Gastroesophageal sphincter (tissue), 4 donors: ENCODE results near the gene RTN4RL1. TPM values are rescaled to one million over a fixed set of nuclear protein-coding genes. Genes with fewer than 3 reads are reported as not detected.

Experiments used
- ATAC-seq: fragments of 150-250 bp; one replicate; pipeline ENCODE4 v1.9.1; 2016; ENCODE audit warnings: mild to moderate bottlenecking, moderate library complexity
- H3K27ac ChIP-seq, 4 donors: fragments of 200-600 bp; sonication (generic) in 3 of 4; 1 replicate in 3 of 4; 2 replicates in 1 of 4; pipeline ENCODE4 v1.5.1; 2016 to 2019
- H3K27me3 ChIP-seq: fragments of 200-600 bp; sonication (generic); one replicate; pipeline ENCODE4 v1.5.1; 2019
- H3K36me3 ChIP-seq, 2 donors: fragments of 200-600 bp; sonication (generic); one replicate each; pipeline ENCODE4 v1.5.1; 2019; ENCODE audit warnings: control low read depth in 1 of 2
- H3K4me1 ChIP-seq, 3 donors: fragments of 200-600 bp; sonication (generic); 1 replicate in 2 of 3; 2 replicates in 1 of 3; pipeline ENCODE4 v1.5.1; 2016 to 2019; ENCODE audit warnings: control low read depth in 2 of 3
- H3K4me3 ChIP-seq, 2 donors: fragments of 200-600 bp; sonication (generic); one replicate each; pipeline ENCODE4 v1.5.1; 2019; ENCODE audit warnings: mild to moderate bottlenecking in 1 of 2, moderate library complexity in 1 of 2
- H3K9me3 ChIP-seq, 3 donors: fragments of 200-600 bp; sonication (generic); one replicate each; pipeline ENCODE4 v1.5.1; 2017 to 2019; ENCODE audit warnings: control low read depth in 2 of 3
- CTCF ChIP-seq, 4 experiments: fragments of 200-600 bp in 2 of 4; fragments of 450-650 bp in 2 of 4; sonication (generic) in 1 of 4; IDR thresholded peaks; one replicate each; pipeline ENCODE4 v1.5.1; 2017 to 2019; ENCODE audit warnings: antibody characterized with exemption in 4 of 4, mild to moderate bottlenecking in 2 of 4, moderate library complexity in 2 of 4
- EP300 ChIP-seq: sonication (generic); formaldehyde crosslinking; IDR thresholded peaks from one replicate; pipeline ENCODE4 v1.6.1; 2017; ENCODE audit warnings: antibody characterized with exemption, mild to moderate bottlenecking
- POLR2A ChIP-seq, 2 donors: fragments of 450-650 bp; IDR thresholded peaks; one replicate each; pipeline ENCODE4 v1.6.1; 2017; ENCODE audit warnings: antibody characterized with exemption in 2 of 2, mild to moderate bottlenecking in 2 of 2, moderate library complexity in 1 of 2
- POLR2AphosphoS5 ChIP-seq: sonication (generic); formaldehyde crosslinking; IDR thresholded peaks from one replicate; pipeline ENCODE4 v1.6.1; 2017; ENCODE audit warnings: antibody characterized with exemption
- WGBS, 2 donors: methylation state at CpG; one replicate each; pipeline ENCODE4 v1.1.5; 2018; ENCODE audit warnings: low coverage in 1 of 2; 5-methylcytosine and 5-hydroxymethylcytosine counted together
- total RNA-seq, 4 donors: library from RNA; depleted of rRNA; stranded (reverse); fragments of >200 nt; gene quantifications; one replicate each; pipeline ENCODE4 v1.1.0, GENCODE V29; 2016

RTN4RL1 gene
- total RNA-seq, 4 donors from 2014 or later, result 0.58 to 0.81 (median 0.72) TPM; not detected in 1

- H3K9me3 ChIP-seq, result no peaks in the 10 kb centered on the region
- H3K4me1 ChIP-seq, result peaks cover 2 to 99% (median 71%) of the 10 kb centered on the region in 3 donors
- whole genome bisulfite sequencing, 2 donors, result 50% methylated on average over 1 to 4 of the region's 5 CpGs
- no peak for ATAC-seq
- TF ChIP-seq POLR2A (IDR thresholded peaks at IDR 0.05) (no peak), POLR2AphosphoS5 (no peak), CTCF (IDR thresholded peaks at IDR 0.05) (no peak), EP300 (no peak)
- H3K36me3 ChIP-seq, result peaks cover 0 to 94% of the 10 kb centered on the region in 2 donors
- H3K27me3 ChIP-seq, result peaks cover 4% of the 10 kb centered on the region
- H3K4me3 ChIP-seq, result no peak overlapping the region
- peak overlapping the region; percentile 56 to 95 (median 89) for H3K27ac ChIP-seq
Measured at GRCh38 chr17:2064147-2064489, 39.0 kb upstream of the RTN4RL1 start.

GRCh38 chr17:2063261-2064146 lies 38.4 kb upstream of the RTN4RL1 start:
- Histone ChIP-seq H3K4me1 (peaks cover 2 to 100% (median 70%) of the 10 kb centered on the region in 3 donors), H3K36me3 (peaks cover 0 to 89% of the 10 kb centered on the region in 2 donors), H3K9me3 (no peaks in the 10 kb centered on the region), H3K4me3 (no peak overlapping the region), H3K27ac (peak overlapping the region; percentile 56 to 95 (median 89)), H3K27me3 (peaks cover 10% of the 10 kb centered on the region)
- no peak for ATAC-seq
- TF ChIP-seq POLR2AphosphoS5, result peak; percentile 44
- TF ChIP-seq CTCF (IDR thresholded peaks at IDR 0.05), result no peak
- TF ChIP-seq POLR2A (IDR thresholded peaks at IDR 0.05), result no peak
- whole genome bisulfite sequencing, 2 donors, result 9 to 40% methylated on average over 4 to 14 of the region's 16 CpGs

- Histone ChIP-seq H3K27me3 (peaks cover 17% of the 10 kb centered on the region), H3K4me3 (no peak overlapping the region), H3K9me3 (no peaks in the 10 kb centered on the region), H3K4me1 (peaks cover 2 to 100% (median 62%) of the 10 kb centered on the region in 3 donors), H3K27ac (peak overlapping the region; percentile 56 to 95 (median 89)), H3K36me3 (peaks cover 0 to 89% of the 10 kb centered on the region in 2 donors)
- WGBS, 2 donors, result 0 to 17% methylated on average over 3 to 7 of the region's 11 CpGs
- TF ChIP-seq POLR2A (IDR thresholded peaks at IDR 0.05), result no peak
- TF ChIP-seq CTCF (IDR thresholded peaks at IDR 0.05), result no peak
- no peak for TF ChIP-seq EP300
- no peak for ATAC-seq
Measured at GRCh38 chr17:2062571-2063183, 37.5 kb upstream of the RTN4RL1 start.

GRCh38 chr17:2061441-2061958 lies 36.4 kb upstream of the RTN4RL1 start:
- Histone ChIP-seq H3K4me3 (no peak overlapping the region), H3K27me3 (peaks cover 25% of the 10 kb centered on the region), H3K36me3 (peaks cover 0 to 83% of the 10 kb centered on the region in 2 donors), H3K27ac (peak overlapping the region; percentile 56 to 95 (median 89)), H3K9me3 (no peaks in the 10 kb centered on the region), H3K4me1 (peaks cover 2 to 100% (median 50%) of the 10 kb centered on the region in 3 donors)
- WGBS, 2 donors, result 63% methylated on average over 6 of the region's 17 CpGs; no CpG with 5 or more reads in 1 of the 2 donors
- TF ChIP-seq CTCF (IDR thresholded peaks at IDR 0.05) (peak in 1 of 4 experiments; percentile 16), POLR2AphosphoS5 (no peak), POLR2A (IDR thresholded peaks at IDR 0.05) (no peak), EP300 (no peak)
- peak; percentile 11 for ATAC-seq
